Esophagus squamous epithelium (tissue), 4 donors: ENCODE results near the gene CCT8.

ENCODE experiments used
- POLR2A ChIP-seq, 4 donors: fragments of 450-650 bp; IDR thresholded peaks; one replicate each; pipeline ENCODE4 v1.6.1; 2017; ENCODE audit warnings: antibody characterized with exemption in 4 of 4, mild to moderate bottlenecking in 4 of 4, moderate library complexity in 3 of 4
- TF ChIP-seq, protein P1 (sequence below), 6 experiments: fragments of 450-650 bp in 4 of 6; fragments of 200-600 bp in 2 of 6; sonication (generic) in 2 of 6; IDR thresholded peaks; one replicate each; pipeline ENCODE4 v1.5.1; 2016 to 2019; ENCODE audit warnings: antibody characterized with exemption in 6 of 6, mild to moderate bottlenecking in 4 of 6, moderate library complexity in 4 of 6

DNA sequence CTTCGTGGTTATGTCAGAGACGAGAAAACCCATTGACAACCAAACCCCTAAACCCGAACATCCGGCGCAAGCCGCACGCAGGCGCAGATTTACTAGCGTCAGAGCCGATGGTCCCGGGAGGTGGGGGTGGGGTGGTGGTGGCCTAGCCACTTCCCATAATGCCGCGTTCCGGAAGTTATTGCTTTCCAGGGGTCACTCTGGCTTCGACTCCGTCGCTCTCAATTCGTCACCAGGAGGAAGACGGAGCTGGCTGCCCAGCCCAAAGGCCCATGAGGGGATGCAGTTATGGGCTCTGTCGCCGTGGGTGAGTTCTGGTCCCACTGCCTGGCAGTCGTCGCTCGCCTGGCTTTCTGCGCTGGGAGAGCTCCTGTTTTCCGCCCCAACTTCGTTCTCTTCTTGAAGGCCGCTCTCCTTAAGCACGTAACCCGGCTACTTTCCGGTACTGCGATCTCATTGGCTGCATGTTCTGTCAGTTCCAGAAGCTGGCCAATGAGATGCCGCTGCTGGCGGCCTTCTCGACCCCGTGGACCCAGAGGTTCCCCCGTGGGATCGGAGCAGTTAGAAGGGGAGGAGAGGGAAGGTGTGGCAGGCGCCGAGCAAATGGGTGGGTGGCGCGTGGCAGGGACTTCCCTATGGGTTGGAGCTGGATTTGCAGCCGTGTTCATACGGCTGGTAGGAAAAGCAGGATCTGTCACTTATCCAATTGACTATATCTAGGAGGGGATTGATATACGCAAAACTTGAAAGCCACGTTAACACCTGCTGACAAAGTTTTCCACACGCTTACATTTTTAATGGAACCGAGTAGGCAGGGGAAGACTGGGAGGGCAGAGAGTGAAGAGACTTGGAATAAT, 48.7 kb downstream of the CCT8 start, which contains the start of gene USP16:
- TF ChIP-seq POLR2A (IDR thresholded peaks at IDR 0.05): peak in 2 of 4 donors; percentile 32 to 50
- TF ChIP-seq, protein P1, sequence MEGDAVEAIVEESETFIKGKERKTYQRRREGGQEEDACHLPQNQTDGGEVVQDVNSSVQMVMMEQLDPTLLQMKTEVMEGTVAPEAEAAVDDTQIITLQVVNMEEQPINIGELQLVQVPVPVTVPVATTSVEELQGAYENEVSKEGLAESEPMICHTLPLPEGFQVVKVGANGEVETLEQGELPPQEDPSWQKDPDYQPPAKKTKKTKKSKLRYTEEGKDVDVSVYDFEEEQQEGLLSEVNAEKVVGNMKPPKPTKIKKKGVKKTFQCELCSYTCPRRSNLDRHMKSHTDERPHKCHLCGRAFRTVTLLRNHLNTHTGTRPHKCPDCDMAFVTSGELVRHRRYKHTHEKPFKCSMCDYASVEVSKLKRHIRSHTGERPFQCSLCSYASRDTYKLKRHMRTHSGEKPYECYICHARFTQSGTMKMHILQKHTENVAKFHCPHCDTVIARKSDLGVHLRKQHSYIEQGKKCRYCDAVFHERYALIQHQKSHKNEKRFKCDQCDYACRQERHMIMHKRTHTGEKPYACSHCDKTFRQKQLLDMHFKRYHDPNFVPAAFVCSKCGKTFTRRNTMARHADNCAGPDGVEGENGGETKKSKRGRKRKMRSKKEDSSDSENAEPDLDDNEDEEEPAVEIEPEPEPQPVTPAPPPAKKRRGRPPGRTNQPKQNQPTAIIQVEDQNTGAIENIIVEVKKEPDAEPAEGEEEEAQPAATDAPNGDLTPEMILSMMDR (IDR thresholded peaks at IDR 0.05): peak in 3 of 6 experiments; percentile 31 to 54 (median 47)
